ENCODE results near the gene PARD3B.

DNA sequence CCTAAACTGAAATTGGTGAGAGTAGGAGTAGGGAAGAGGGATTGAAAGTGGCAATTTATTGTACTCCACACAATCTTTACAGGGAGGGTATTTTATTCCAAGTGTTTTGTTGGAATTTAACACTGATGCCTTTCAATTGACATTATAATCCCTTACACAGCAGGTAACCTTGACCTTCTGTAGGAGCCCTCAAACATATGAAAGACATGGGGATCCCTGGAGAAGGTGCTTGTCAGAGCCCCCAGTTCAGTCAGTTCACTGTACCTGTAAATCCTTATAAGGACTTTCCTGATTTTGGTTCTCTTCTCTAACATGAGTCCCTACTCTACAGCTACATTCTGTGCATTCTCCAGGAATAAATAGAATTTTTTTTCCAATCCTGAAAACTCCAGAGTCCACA, 752.1 kb downstream of the PARD3B start:
- TF ChIP-seq, protein P1, sequence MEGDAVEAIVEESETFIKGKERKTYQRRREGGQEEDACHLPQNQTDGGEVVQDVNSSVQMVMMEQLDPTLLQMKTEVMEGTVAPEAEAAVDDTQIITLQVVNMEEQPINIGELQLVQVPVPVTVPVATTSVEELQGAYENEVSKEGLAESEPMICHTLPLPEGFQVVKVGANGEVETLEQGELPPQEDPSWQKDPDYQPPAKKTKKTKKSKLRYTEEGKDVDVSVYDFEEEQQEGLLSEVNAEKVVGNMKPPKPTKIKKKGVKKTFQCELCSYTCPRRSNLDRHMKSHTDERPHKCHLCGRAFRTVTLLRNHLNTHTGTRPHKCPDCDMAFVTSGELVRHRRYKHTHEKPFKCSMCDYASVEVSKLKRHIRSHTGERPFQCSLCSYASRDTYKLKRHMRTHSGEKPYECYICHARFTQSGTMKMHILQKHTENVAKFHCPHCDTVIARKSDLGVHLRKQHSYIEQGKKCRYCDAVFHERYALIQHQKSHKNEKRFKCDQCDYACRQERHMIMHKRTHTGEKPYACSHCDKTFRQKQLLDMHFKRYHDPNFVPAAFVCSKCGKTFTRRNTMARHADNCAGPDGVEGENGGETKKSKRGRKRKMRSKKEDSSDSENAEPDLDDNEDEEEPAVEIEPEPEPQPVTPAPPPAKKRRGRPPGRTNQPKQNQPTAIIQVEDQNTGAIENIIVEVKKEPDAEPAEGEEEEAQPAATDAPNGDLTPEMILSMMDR (IDR thresholded peaks at IDR 0.05), result no peak
- TF ChIP-seq POLR2A (IDR thresholded peaks at IDR 0.05) (no peak), POLR2AphosphoS5 (IDR thresholded peaks at IDR 0.05) (no peak)

Data from stomach (tissue), 4 donors.